ENCODE measurements around the gene MED9. TPM values are rescaled to one million over a fixed set of nuclear protein-coding genes. Genes with fewer than 3 reads are reported as not detected.

Gene MED9
- total and polyA plus RNA-seq, 10 of the 15 experiments (the other 5 are each of a cell fraction or from before 2014, with no cell fraction given): 1.5 to 22.4 (median 14.8) TPM

- peaks cover 0 to 2% of the 10 kb centered on the region in 2 experiments; a peak in 1 of 4 replicates for H3K27me3 ChIP-seq (replicated peaks in 1 of 2; ENCODE audit: control insufficient read depth in 2 of 2, insufficient read depth in 2 of 2, low read length in 1 of 2)
- no peak overlapping the region for H3K27ac ChIP-seq (ENCODE audit: control insufficient read depth, insufficient read depth)
- no peaks in the 10 kb centered on the region for H3K79me2 ChIP-seq (ENCODE audit: control insufficient read depth, insufficient read depth, low read length)
- no peaks in the 10 kb centered on the region for H3K9me3 ChIP-seq (replicated peaks; ENCODE audit: control insufficient read depth, insufficient read depth, low read length)
- DNase-seq (ENCODE audit: low read depth, low spot score): peak; percentile 15
- in situ Hi-C loops (cut with MboI) (loop anchor here (5.0 kb wide), 1 partner anchor 83 kb away; no protein-coding TSS in a partner anchor), intact Hi-C loops (cut with micrococcal nuclease; ENCODE audit: unreplicated experiment) (loop anchor here (1.0 kb wide), 1 partner anchor 84 kb away; no protein-coding TSS in a partner anchor)
- H2AFZ ChIP-seq (ENCODE audit: control insufficient read depth, low read depth, low read length): no peak overlapping the region
- H3K4me2 ChIP-seq (ENCODE audit: control insufficient read depth, insufficient read depth): no peak overlapping the region
- SMC1A ChIA-PET (ENCODE audit: uncharacterized antibody, unreplicated experiment): no interaction called here
- no peak overlapping the region for H3K4me3 ChIP-seq
- 44% methylated on average over 11 of the region's 11 CpGs for WGBS (ENCODE audit: insufficient coverage, insufficient replicate concordance, low lambda C conversion rate, missing lambda C conversion rate)
- POLR2A ChIA-PET: no interaction called here
- RAD21 ChIA-PET (ENCODE audit: unreplicated experiment): no interaction called here
- no peak for TF ChIP-seq DPF2 (IDR thresholded peaks at IDR 0.05)
- TF ChIP-seq RAD21 (IDR thresholded peaks at IDR 0.05; ENCODE audit: insufficient read depth, low read depth, low read length): peak; percentile 60
- TF ChIP-seq, protein P1, sequence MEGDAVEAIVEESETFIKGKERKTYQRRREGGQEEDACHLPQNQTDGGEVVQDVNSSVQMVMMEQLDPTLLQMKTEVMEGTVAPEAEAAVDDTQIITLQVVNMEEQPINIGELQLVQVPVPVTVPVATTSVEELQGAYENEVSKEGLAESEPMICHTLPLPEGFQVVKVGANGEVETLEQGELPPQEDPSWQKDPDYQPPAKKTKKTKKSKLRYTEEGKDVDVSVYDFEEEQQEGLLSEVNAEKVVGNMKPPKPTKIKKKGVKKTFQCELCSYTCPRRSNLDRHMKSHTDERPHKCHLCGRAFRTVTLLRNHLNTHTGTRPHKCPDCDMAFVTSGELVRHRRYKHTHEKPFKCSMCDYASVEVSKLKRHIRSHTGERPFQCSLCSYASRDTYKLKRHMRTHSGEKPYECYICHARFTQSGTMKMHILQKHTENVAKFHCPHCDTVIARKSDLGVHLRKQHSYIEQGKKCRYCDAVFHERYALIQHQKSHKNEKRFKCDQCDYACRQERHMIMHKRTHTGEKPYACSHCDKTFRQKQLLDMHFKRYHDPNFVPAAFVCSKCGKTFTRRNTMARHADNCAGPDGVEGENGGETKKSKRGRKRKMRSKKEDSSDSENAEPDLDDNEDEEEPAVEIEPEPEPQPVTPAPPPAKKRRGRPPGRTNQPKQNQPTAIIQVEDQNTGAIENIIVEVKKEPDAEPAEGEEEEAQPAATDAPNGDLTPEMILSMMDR (IDR thresholded peaks at IDR 0.05 in 2 of 3, conservative IDR thresholded peaks at IDR 0.05 in 1 of 3; ENCODE audit: control insufficient read depth in 2 of 3, extremely low read depth in 1 of 3, insufficient read depth in 1 of 3, low read depth in 3 of 3, low read length in 3 of 3): peak; percentile 70 to 90 (median 79)
- peak; percentile 64 for TF ChIP-seq RUNX3 (IDR thresholded peaks at IDR 0.05; ENCODE audit: low read length)
- peak; percentile 81 for TF ChIP-seq SMC3 (IDR thresholded peaks at IDR 0.05; ENCODE audit: borderline replicate concordance, low read length)
- ATAC-seq: peak; percentile 95
- no peak overlapping the region for H3K9ac ChIP-seq (ENCODE audit: control insufficient read depth, insufficient read depth, low read length)
- no peaks in the 10 kb centered on the region for H4K20me1 ChIP-seq (ENCODE audit: control insufficient read depth, insufficient read depth)
- no peaks in the 10 kb centered on the region for H3K36me3 ChIP-seq (ENCODE audit: control insufficient read depth in 2 of 2, insufficient read depth in 2 of 2, low read length in 1 of 2)
- no peaks in the 10 kb centered on the region for H3K4me1 ChIP-seq (ENCODE audit: control insufficient read depth, insufficient read depth, low read length)
- CTCF ChIA-PET: interaction anchor here (0.6 to 1.7 kb wide), 4 partner anchors 12 to 299 kb away, joined by 3 to 5 read pairs (median 3); no protein-coding TSS in a partner anchor
- no TSS peak for BruUV-seq (replicated peaks)
- peak; percentile 92 for FAIRE-seq
Observed at GRCh38 chr17:17440010-17440843, 36.6 kb upstream of the MED9 start.
